GM21367 (cell line): ENCODE data around the gene UQCR10.
A peak's percentile ranks its signal among the peaks of the same experiment; 100 is the strongest.

ENCODE experiments used
- ATAC-seq: cut with Tn5 transposase; IDR thresholded peaks from one replicate; pipeline ENCODE4 v1.9.1; 2021; ENCODE audit not compliant: unreplicated experiment

The UQCR10 gene

GRCh38 chr22:29767171-29768051 is at the start of gene UQCR10:
Gene UQCR10, plus strand, starts transcription at chr22:29767369. Its CDS starts 30 bp downstream, at chr22:29767399.
- ATAC-seq = peak; percentile 53

- ATAC-seq = no peak
These were observed 49.4 kb upstream of the UQCR10 start for GRCh38 chr22:29717789-29718188.

- no peak for ATAC-seq
These were observed 47.9 kb upstream of the UQCR10 start for GRCh38 chr22:29718949-29719898.

GRCh38 chr22:29719899-29720645 is 47.1 kb upstream of the UQCR10 start, which contains the start of gene CABP7:
Gene CABP7, plus strand, starts transcription at chr22:29720003. Its CDS starts 422 bp downstream, at chr22:29720425.
- ATAC-seq = no peak

GRCh38 chr22:29720811-29721323 is 46.3 kb upstream of the UQCR10 start:
- no peak for ATAC-seq

GRCh38 chr22:29722151-29722550 is 45.0 kb upstream of the UQCR10 start:
- no peak for ATAC-seq

- no peak for ATAC-seq
These were observed 44.6 kb upstream of the UQCR10 start for GRCh38 chr22:29722587-29722986.

- ATAC-seq = no peak
These were observed 43.4 kb upstream of the UQCR10 start for GRCh38 chr22:29723766-29724165.

GRCh38 chr22:29724843-29725242 is 42.3 kb upstream of the UQCR10 start:
- ATAC-seq = no peak

- ATAC-seq = no peak
These were observed 41.1 kb upstream of the UQCR10 start for GRCh38 chr22:29726106-29726505.

GRCh38 chr22:29726512-29727130 is 40.5 kb upstream of the UQCR10 start:
- no peak for ATAC-seq

GRCh38 chr22:29727131-29727523 is 40.0 kb upstream of the UQCR10 start:
- ATAC-seq = no peak

- ATAC-seq = no peak
These were observed 38.0 kb upstream of the UQCR10 start for GRCh38 chr22:29729161-29729560.

- no peak for ATAC-seq
These were observed 35.9 kb upstream of the UQCR10 start for GRCh38 chr22:29731058-29731850.

- no peak for ATAC-seq
These were observed 34.3 kb upstream of the UQCR10 start for GRCh38 chr22:29732883-29733282.

GRCh38 chr22:29733362-29734201 is 33.6 kb upstream of the UQCR10 start:
- ATAC-seq = no peak

GRCh38 chr22:29734406-29734805 is 32.8 kb upstream of the UQCR10 start:
- no peak for ATAC-seq

GRCh38 chr22:29734838-29735237 is 32.3 kb upstream of the UQCR10 start:
- ATAC-seq = no peak
